Airway epithelial cell (primary cell): Measurements from ENCODE around the gene PITX2. TPM values are rescaled to one million over a fixed set of nuclear protein-coding genes. Genes with fewer than 3 reads are reported as not detected.

ENCODE experiments used
- total RNA-seq: library from RNA; depleted of rRNA; stranded (reverse); fragments of >200 nt; gene quantifications from 2 replicates; pipeline ENCODE4 v1.2.3, GENCODE V29; 2015

The PITX2 gene
- total RNA-seq: not detected in 2 replicates

DNA sequence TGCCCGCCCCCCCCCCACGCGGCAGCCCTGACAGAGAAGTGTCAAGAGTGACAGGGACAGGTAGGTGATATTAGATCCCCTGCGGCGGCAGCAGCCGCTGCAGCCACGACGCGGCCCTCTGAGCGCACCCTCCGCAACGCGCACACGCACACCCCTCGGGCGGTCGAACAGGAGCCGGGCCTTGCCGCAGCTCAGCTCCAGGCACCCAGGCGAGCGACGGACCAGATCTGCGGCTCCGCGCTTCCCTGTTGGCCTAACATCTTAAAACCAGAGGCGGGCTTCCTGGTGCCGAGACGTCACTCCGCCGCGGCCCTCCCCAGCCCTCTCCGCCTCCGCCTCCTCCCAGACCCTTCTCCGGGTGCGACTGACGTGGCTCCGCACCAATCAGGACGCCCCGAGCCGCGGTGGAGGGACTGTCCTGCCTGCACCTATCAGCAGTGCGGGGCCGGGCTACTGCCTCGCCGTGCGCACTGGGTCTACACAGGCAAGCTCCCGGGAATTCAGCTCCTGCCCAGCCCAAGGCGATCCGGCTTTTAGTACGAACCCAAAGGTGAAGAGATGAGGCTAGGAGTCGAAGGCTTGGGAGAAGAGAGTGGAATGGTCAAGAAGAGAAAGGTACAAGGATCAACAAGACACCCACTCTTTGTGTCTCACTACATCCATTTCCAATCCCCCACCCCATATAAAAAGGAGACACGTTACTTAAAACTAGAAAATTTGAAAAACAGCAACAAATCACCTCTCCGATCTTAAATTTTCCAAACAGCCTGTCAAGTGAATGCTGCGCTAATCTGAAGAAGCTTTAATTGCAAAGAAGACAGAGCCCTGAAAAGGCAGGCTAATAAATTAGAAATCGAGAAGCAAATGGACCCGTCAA lies at the start of gene PITX2:
Gene PITX2 (minus strand): TSS at position 237 of the 877 bp plus-strand sequence. CDS start 617 bp downstream, outside the sequence.

Other genes with a start within 250 kb of the PITX2 start
- gene ENPEP, start 146.9 kb downstream of the PITX2 start, total RNA-seq: 0.07 TPM in 1 of 2 replicates, not detected in the other